T-helper 2 cell treated with Interferon-gamma antibody and Interleukin-4, amounts not matched to agents 100 ng/mL and 5 ng/mL, for 36 hours (primary cell): ENCODE data around the gene ARIH1. TPM values are rescaled to one million over a fixed set of nuclear protein-coding genes. Genes with fewer than 3 reads are reported as not detected.

Experiments used
- intact Hi-C: fragments of 100-400 bp; cut with micrococcal nuclease; formaldehyde crosslinking; loops from one replicate; pipeline ENCODE4 v1.15.1; 2023
- total RNA-seq: library from RNA; stranded (reverse); gene quantifications from 2 replicates; pipeline ENCODE4 v1.2.3, GENCODE V29; 2022

ARIH1 gene
- total RNA-seq, 1 donor from 2014 or later = 112 TPM

- intact Hi-C loops = no loop called here
Measured at GRCh38 chr15:72486144-72486543, 12.0 kb downstream of the ARIH1 start.

- intact Hi-C loops = no loop called here
Measured at GRCh38 chr15:72487070-72487797, 13.1 kb downstream of the ARIH1 start.

- intact Hi-C loops = no loop called here
Measured at GRCh38 chr15:72488558-72488957, 14.4 kb downstream of the ARIH1 start.

- intact Hi-C loops = no loop called here
Measured at GRCh38 chr15:72489943-72490554, 15.9 kb downstream of the ARIH1 start.

GRCh38 chr15:72491768-72492167, 17.6 kb downstream of the ARIH1 start:
- intact Hi-C loops = no loop called here

GRCh38 chr15:72492733-72493132, 18.6 kb downstream of the ARIH1 start:
- intact Hi-C loops = no loop called here

- intact Hi-C loops = no loop called here
Measured at GRCh38 chr15:72493220-72493619, 19.1 kb downstream of the ARIH1 start.

GRCh38 chr15:72495007-72495406, 20.9 kb downstream of the ARIH1 start:
- intact Hi-C loops = no loop called here

GRCh38 chr15:72496783-72497182, 22.7 kb downstream of the ARIH1 start:
- intact Hi-C loops = no loop called here

GRCh38 chr15:72497402-72497801, 23.3 kb downstream of the ARIH1 start:
- intact Hi-C loops = no loop called here

GRCh38 chr15:72502220-72502809, 28.2 kb downstream of the ARIH1 start:
- intact Hi-C loops = no loop called here

- intact Hi-C loops = no loop called here
Measured at GRCh38 chr15:72503147-72503546, 29.0 kb downstream of the ARIH1 start.

GRCh38 chr15:72507402-72508092, 33.4 kb downstream of the ARIH1 start:
- intact Hi-C loops = no loop called here

GRCh38 chr15:72509484-72509883, 35.4 kb downstream of the ARIH1 start:
- intact Hi-C loops = no loop called here

GRCh38 chr15:72511536-72511935, 37.4 kb downstream of the ARIH1 start:
- intact Hi-C loops = no loop called here

- intact Hi-C loops = no loop called here
Measured at GRCh38 chr15:72515591-72516389, 41.7 kb downstream of the ARIH1 start.

- intact Hi-C loops = no loop called here
Measured at GRCh38 chr15:72516777-72517176, 42.6 kb downstream of the ARIH1 start.

- intact Hi-C loops = no loop called here
Measured at GRCh38 chr15:72521682-72522081, 47.6 kb downstream of the ARIH1 start.

- intact Hi-C loops = no loop called here
Measured at GRCh38 chr15:72532991-72533601, 59.0 kb downstream of the ARIH1 start.

GRCh38 chr15:72534523-72534922, 60.4 kb downstream of the ARIH1 start:
- intact Hi-C loops = no loop called here

GRCh38 chr15:72535911-72536310, 61.8 kb downstream of the ARIH1 start:
- intact Hi-C loops = no loop called here
